Smooth muscle cell (in vitro differentiated cells): ENCODE results near the gene PIK3IP1. TPM values are rescaled to one million over a fixed set of nuclear protein-coding genes. Genes with fewer than 3 reads are reported as not detected.

Experiments
- DNase-seq: peaks from one replicate; lab custom pipeline; 2025; ENCODE audit not compliant: unreplicated experiment; lab: John Stamatoyannopoulos, UW
- H2AFZ ChIP-seq: fragments of 200-600 bp; sonication (generic); 2 replicates; pipeline ENCODE4 v1.6.0; 2016; ENCODE audit warnings: antibody characterized with exemption, low read depth, mild to moderate bottlenecking
- H3F3A ChIP-seq: fragments of 200-600 bp; sonication (generic); 2 replicates; pipeline ENCODE4 v1.6.0; 2017; ENCODE audit warnings: antibody characterized with exemption, low read depth
- H3K27ac ChIP-seq: fragments of 200-600 bp; sonication (generic); 2 replicates; pipeline ENCODE4 v1.5.1; 2016; ENCODE audit warnings: low read depth, mild to moderate bottlenecking
- H3K27me3 ChIP-seq: fragments of 200-600 bp; sonication (generic); 2 replicates; pipeline ENCODE4 v1.6.1; 2016; ENCODE audit warnings: low read depth, mild to moderate bottlenecking
- H3K36me3 ChIP-seq: fragments of 200-600 bp; sonication (generic); 2 replicates; pipeline ENCODE4 v1.5.1; 2016; ENCODE audit warnings: low read depth
- H3K4me1 ChIP-seq: fragments of 200-600 bp; sonication (generic); 2 replicates; pipeline ENCODE4 v1.5.1; 2016; ENCODE audit warnings: low read depth
- H3K4me2 ChIP-seq: fragments of 200-600 bp; sonication (generic); 2 replicates; pipeline ENCODE4 v1.6.0; 2016; ENCODE audit warnings: mild to moderate bottlenecking
- H3K4me3 ChIP-seq: fragments of 200-600 bp; sonication (generic); 2 replicates; pipeline ENCODE4 v1.5.1; 2016; ENCODE audit warnings: mild to moderate bottlenecking
- H3K79me2 ChIP-seq: fragments of 200-600 bp; sonication (generic); 2 replicates; pipeline ENCODE4 v1.6.0; 2016; ENCODE audit warnings: low read depth, mild to moderate bottlenecking
- H3K9ac ChIP-seq: fragments of 200-600 bp; sonication (generic); 2 replicates; pipeline ENCODE4 v1.6.0; 2016; ENCODE audit warnings: low read depth
- H3K9me3 ChIP-seq: fragments of 200-600 bp; sonication (generic); replicated peaks from 2 replicates; pipeline ENCODE4 v1.5.1; 2016; ENCODE audit warnings: low read depth
- H4K20me1 ChIP-seq: fragments of 200-600 bp; sonication (generic); 2 replicates; pipeline ENCODE4 v1.6.0; 2016; ENCODE audit warnings: low read depth
- WGBS: methylation state at CpG from one replicate; pipeline ENCODE4 v1.1.7; 2016; ENCODE audit warnings: low lambda C conversion rate; 5-methylcytosine and 5-hydroxymethylcytosine counted together
- polyA plus RNA-seq: library from polyadenylated mRNA; unstranded; fragments of >200 nt; fragmentation: Nextera tagmentation; extraction: Ambion mirVana; gene quantifications from 2 replicates; pipeline ENCODE4 v1.2.1, GENCODE V29; 2016
- total RNA-seq: library from RNA; depleted of rRNA; stranded (reverse); fragments of >200 nt; gene quantifications from 2 replicates; pipeline ENCODE4 v1.2.3, GENCODE V29; 2014
- TF ChIP-seq, protein P1 (sequence below): fragments of 200-600 bp; sonication (generic); IDR thresholded peaks from 2 replicates; pipeline ENCODE4 v1.5.1; 2017; ENCODE audit warnings: borderline replicate concordance, mild to moderate bottlenecking, antibody characterized with exemption; ENCODE audit not compliant: insufficient read depth, poor library complexity, severe bottlenecking

The PIK3IP1 gene
- total and polyA plus RNA-seq, 2 experiments from 2014 or later = 16.9 to 20.2 TPM

DNA sequence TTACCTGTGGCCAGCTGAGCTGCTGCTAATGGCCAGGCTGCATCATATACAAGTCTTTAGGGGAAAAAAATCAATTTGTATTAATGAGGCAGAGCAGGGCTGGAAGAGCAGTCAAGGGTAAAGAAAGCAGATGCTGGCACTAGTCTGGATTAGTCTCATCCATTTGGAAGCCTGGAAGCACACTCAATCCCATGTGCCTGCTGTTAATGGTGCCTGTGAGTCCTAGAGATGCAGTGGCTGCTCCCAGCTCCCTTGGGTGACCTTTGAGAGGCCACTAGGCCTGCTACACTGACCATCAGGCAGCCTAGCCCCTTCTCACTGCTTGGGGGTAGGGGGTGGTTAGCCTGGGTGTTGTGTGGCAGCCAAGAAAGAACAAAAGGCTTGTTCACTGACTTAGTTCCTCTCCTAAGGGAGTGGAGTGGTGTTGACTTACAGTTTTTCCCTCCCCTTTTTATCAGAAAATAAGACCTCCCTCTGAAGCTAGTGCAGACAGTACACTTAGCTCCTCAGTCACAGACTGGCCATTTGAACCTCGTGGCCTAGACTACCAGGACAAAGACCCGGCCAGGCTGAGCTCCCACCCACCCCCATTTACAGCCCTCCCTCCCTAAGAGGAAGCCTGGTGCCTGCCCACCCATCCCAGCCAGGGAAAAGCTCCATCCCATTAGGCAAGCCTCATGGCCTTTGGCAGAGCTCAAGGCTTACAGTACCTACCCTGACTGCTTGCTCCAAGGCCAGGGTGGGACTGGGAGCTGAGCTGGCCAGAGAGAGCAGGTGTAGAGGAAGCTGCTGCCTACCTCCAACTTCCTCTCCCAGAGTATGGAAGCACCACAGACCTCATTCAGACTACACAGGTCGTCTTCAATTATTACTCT lies 7.8 kb downstream of the PIK3IP1 start:
- no peak overlapping the region for H3K9ac ChIP-seq
- DNase-seq = no peak
- H3K4me3 ChIP-seq = no peak overlapping the region
- H3K36me3 ChIP-seq = no peaks in the 10 kb centered on the region
- no peak overlapping the region for H2AFZ ChIP-seq
- H3K4me1 ChIP-seq = no peaks in the 10 kb centered on the region
- H3K4me2 ChIP-seq = no peak overlapping the region
- no peaks in the 10 kb centered on the region for H3K9me3 ChIP-seq
- H4K20me1 ChIP-seq = peaks cover 13% of the 10 kb centered on the region
- WGBS = 60% methylated on average over 3 of the region's 3 CpGs
- TF ChIP-seq, protein P1, sequence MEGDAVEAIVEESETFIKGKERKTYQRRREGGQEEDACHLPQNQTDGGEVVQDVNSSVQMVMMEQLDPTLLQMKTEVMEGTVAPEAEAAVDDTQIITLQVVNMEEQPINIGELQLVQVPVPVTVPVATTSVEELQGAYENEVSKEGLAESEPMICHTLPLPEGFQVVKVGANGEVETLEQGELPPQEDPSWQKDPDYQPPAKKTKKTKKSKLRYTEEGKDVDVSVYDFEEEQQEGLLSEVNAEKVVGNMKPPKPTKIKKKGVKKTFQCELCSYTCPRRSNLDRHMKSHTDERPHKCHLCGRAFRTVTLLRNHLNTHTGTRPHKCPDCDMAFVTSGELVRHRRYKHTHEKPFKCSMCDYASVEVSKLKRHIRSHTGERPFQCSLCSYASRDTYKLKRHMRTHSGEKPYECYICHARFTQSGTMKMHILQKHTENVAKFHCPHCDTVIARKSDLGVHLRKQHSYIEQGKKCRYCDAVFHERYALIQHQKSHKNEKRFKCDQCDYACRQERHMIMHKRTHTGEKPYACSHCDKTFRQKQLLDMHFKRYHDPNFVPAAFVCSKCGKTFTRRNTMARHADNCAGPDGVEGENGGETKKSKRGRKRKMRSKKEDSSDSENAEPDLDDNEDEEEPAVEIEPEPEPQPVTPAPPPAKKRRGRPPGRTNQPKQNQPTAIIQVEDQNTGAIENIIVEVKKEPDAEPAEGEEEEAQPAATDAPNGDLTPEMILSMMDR = no peak
- H3K27ac ChIP-seq = no peak overlapping the region
- H3K27me3 ChIP-seq = no peaks in the 10 kb centered on the region
- H3F3A ChIP-seq = peaks cover 18% of the 10 kb centered on the region
- no peaks in the 10 kb centered on the region for H3K79me2 ChIP-seq

DNA sequence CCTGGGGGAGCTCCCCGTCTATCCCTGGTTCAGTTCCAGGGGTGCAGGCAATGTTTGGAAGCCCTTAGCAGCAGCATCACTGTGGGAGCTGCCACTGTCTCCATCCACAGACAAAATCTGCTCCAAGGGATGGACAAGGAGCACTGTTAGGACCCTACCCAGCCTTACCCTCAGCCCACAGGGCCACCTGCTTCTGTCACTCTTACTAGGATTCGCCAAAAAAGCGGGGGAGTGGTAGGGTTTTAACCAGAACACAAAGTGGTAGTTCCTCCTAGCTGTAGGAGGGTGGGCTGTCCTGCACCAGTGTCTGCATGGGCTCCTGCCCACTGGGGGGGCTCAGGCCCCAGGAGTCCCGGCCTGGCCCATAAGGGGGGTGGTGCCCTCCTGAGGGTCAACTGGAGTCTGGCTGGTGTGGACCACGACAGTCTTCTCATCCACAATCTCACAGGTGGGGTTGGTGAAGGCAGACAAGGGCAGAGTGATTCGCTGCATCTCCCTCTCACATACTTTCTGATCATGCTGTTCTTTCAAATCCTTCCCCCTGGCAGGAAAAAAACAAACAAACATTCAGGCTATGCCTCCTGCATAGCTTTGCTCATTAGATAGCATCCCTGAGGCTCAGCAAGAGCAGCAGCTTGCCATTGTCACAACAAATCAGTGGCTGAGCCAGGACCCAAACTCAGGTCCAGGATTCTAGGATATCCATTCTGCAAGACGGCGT lies 9.4 kb downstream of the PIK3IP1 start:
- Histone ChIP-seq H2AFZ (no peak overlapping the region), H3K9ac (no peak overlapping the region), H3F3A (peaks cover 18% of the 10 kb centered on the region), H3K27ac (no peak overlapping the region), H3K36me3 (peaks cover 3% of the 10 kb centered on the region), H3K79me2 (no peaks in the 10 kb centered on the region), H3K27me3 (no peaks in the 10 kb centered on the region), H4K20me1 (peaks cover 13% of the 10 kb centered on the region), H3K4me2 (no peak overlapping the region), H3K9me3 (no peaks in the 10 kb centered on the region), H3K4me1 (no peaks in the 10 kb centered on the region), H3K4me3 (no peak overlapping the region)
- no peak for DNase-seq
- TF ChIP-seq, protein P1 = no peak
- WGBS = 82% methylated on average over 8 of the region's 8 CpGs

DNA sequence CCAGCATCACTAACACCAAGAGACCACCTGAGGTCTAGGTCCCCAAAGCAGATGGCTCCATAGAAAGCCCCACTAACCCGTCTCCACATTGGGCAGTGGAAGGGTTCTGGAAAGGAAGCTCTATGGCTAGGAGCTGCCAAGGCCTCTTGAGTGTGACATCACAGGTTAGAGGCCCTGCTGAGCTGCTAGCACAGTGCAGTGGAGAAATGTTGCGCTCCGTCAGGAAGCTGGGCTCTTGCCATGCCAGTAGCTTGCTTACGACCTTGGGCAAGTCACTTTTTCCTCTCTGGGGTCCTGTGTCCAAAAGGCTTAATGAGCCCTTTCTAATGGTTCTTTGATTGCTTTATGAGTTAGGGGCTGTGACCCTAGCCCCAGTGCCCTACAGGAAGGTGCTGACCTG lies 10.6 kb downstream of the PIK3IP1 start:
- H3K9ac ChIP-seq = no peak overlapping the region
- no peak for DNase-seq
- H3F3A ChIP-seq = peaks cover 18% of the 10 kb centered on the region
- H2AFZ ChIP-seq = no peak overlapping the region
- H3K36me3 ChIP-seq = peaks cover 3% of the 10 kb centered on the region
- H3K9me3 ChIP-seq = no peaks in the 10 kb centered on the region
- H3K27ac ChIP-seq = no peak overlapping the region
- H4K20me1 ChIP-seq = peaks cover 13% of the 10 kb centered on the region
- H3K4me1 ChIP-seq = no peaks in the 10 kb centered on the region
- TF ChIP-seq, protein P1 = no peak
- no peak overlapping the region for H3K4me3 ChIP-seq
- H3K4me2 ChIP-seq = no peak overlapping the region
- WGBS = 74% methylated on average over 4 of the region's 4 CpGs
- H3K79me2 ChIP-seq = no peaks in the 10 kb centered on the region
- H3K27me3 ChIP-seq = no peaks in the 10 kb centered on the region
